CD14-positive monocyte (primary cell): ENCODE measurements around the gene GAPDHS. TPM values are rescaled to one million over a fixed set of nuclear protein-coding genes. Genes with fewer than 3 reads are reported as not detected.
A peak's percentile ranks its signal among the peaks of the same experiment; 100 is the strongest.

Experiments used
- DNase-seq, 3 donors: peaks; one replicate each; pipeline ENCODE4 v3.0.0-alpha.2; 2011 to 2022
- H2AFZ ChIP-seq: 2 replicates; pipeline ENCODE4 v1.6.0; 2012; ENCODE audit warnings: mild to moderate bottlenecking, low read depth, low read length, inconsistent platforms; ENCODE audit not compliant: insufficient read depth, poor library complexity, severe bottlenecking
- H3K27ac ChIP-seq, 2 donors: 1 replicate in 1 of 2; 2 replicates in 1 of 2; pipeline ENCODE4 v1.5.1; 2012 to 2013; ENCODE audit warnings: low read length in 2 of 2, control low read depth in 1 of 2, inconsistent platforms in 1 of 2, low read depth in 1 of 2, mild to moderate bottlenecking in 1 of 2
- H3K27me3 ChIP-seq, 2 donors: one replicate each; pipeline versions ENCODE4 v1.6.0 to v1.6.1; 2011 to 2013; ENCODE audit warnings: low read length in 2 of 2; ENCODE audit not compliant: control insufficient read depth in 2 of 2, insufficient read depth in 2 of 2
- H3K36me3 ChIP-seq, 2 donors: replicated peaks in 1 of 2; 1 replicate in 1 of 2; 2 replicates in 1 of 2; pipeline versions ENCODE4 v1.5.1 to v1.6.1; 2012 to 2013; ENCODE audit warnings: low read length in 2 of 2, control low read depth in 1 of 2, inconsistent platforms in 1 of 2, mild to moderate bottlenecking in 1 of 2; ENCODE audit not compliant: insufficient read depth in 2 of 2, control insufficient read depth in 1 of 2
- H3K4me1 ChIP-seq, 2 donors: 1 replicate in 1 of 2; 2 replicates in 1 of 2; pipeline versions ENCODE4 v1.5.1 to v1.6.1; 2012 to 2013; ENCODE audit warnings: low read length in 2 of 2, control low read depth in 1 of 2, inconsistent platforms in 1 of 2, mild to moderate bottlenecking in 1 of 2, moderate library complexity in 1 of 2; ENCODE audit not compliant: insufficient read depth in 2 of 2, control insufficient read depth in 1 of 2
- H3K4me2 ChIP-seq: replicated peaks from 2 replicates; pipeline ENCODE3; 2012; ENCODE audit warnings: low read length, moderate library complexity, mild to moderate bottlenecking; ENCODE audit not compliant: poor library complexity, severe bottlenecking; ENCODE audit errors: extremely low read depth
- H3K4me3 ChIP-seq, 3 experiments: fragments of 200-600 bp in 1 of 3; sonication (generic) in 1 of 3; replicated peaks in 1 of 3; 1 replicate in 2 of 3; 2 replicates in 1 of 3; pipeline ENCODE4 v1.5.1; 2011 to 2013; ENCODE audit warnings: low read length in 3 of 3, mild to moderate bottlenecking in 3 of 3, control low read depth in 2 of 3, low read depth in 2 of 3, inconsistent platforms in 1 of 3, moderate library complexity in 1 of 3
- H3K79me2 ChIP-seq: 2 replicates; pipeline ENCODE4 v1.6.0; 2012; ENCODE audit warnings: mild to moderate bottlenecking, control low read depth, inconsistent platforms, low read length, moderate library complexity; ENCODE audit not compliant: insufficient read depth
- H3K9ac ChIP-seq: 2 replicates; pipeline ENCODE4 v1.6.0; 2017; ENCODE audit warnings: low read length, mild to moderate bottlenecking; ENCODE audit not compliant: insufficient read depth, poor library complexity, severe bottlenecking
- H3K9me3 ChIP-seq, 2 donors: replicated peaks in 1 of 2; 1 replicate in 1 of 2; 2 replicates in 1 of 2; pipeline versions ENCODE4 v1.5.1 to v1.6.1; 2012 to 2013; ENCODE audit warnings: low read length in 2 of 2, control low read depth in 1 of 2; ENCODE audit not compliant: control insufficient read depth in 1 of 2, insufficient read depth in 1 of 2
- H4K20me1 ChIP-seq: 2 replicates; pipeline ENCODE4 v1.6.0; 2012; ENCODE audit warnings: mild to moderate bottlenecking, low read length, control low read depth, moderate library complexity; ENCODE audit not compliant: insufficient read depth
- H3K27ac Mint-ChIP-seq, 7 donors: one replicate each; pipeline ENCODE4 v1.8.0; 2020; ENCODE audit warnings: mild to moderate bottlenecking in 7 of 7, mixed read lengths in 7 of 7, moderate library complexity in 6 of 7, inconsistent platforms in 2 of 7
- H3K27me3 Mint-ChIP-seq, 3 donors: one replicate each; pipeline ENCODE4 v1.8.0; 2021 to 2022; ENCODE audit warnings: low read depth in 3 of 3, mild to moderate bottlenecking in 3 of 3, mixed read lengths in 3 of 3, moderate library complexity in 3 of 3, inconsistent platforms in 1 of 3
- H3K36me3 Mint-ChIP-seq, 2 donors: one replicate each; pipeline ENCODE4 v1.8.0; 2020; ENCODE audit warnings: mixed read lengths in 2 of 2, inconsistent platforms in 1 of 2, mild to moderate bottlenecking in 1 of 2
- H3K4me1 Mint-ChIP-seq: one replicate; pipeline ENCODE4 v1.8.0; 2020; ENCODE audit warnings: mild to moderate bottlenecking, mixed read lengths
- H3K4me3 Mint-ChIP-seq, 2 donors: one replicate each; pipeline ENCODE4 v1.8.0; 2020; ENCODE audit warnings: mild to moderate bottlenecking in 2 of 2, mixed read lengths in 2 of 2, moderate library complexity in 1 of 2
- H3K9me3 Mint-ChIP-seq, 7 donors: one replicate each; pipeline ENCODE4 v1.8.0; 2020 to 2022; ENCODE audit warnings: mixed read lengths in 7 of 7, mild to moderate bottlenecking in 6 of 7, moderate library complexity in 6 of 7, inconsistent platforms in 2 of 7
- CTCF ChIP-seq: fragments of 200-600 bp; IDR thresholded peaks from one replicate; pipeline ENCODE4 v1.8.0; 2022; ENCODE audit warnings: antibody characterized with exemption, mild to moderate bottlenecking
- WGBS: methylation state at CpG from one replicate; pipeline ENCODE4 v1.1.5; 2013; ENCODE audit warnings: missing lambda C conversion rate; ENCODE audit not compliant: insufficient coverage; 5-methylcytosine and 5-hydroxymethylcytosine counted together
- intact Hi-C, 2 donors: fragments of 100-400 bp; cut with micrococcal nuclease; formaldehyde crosslinking; loops; one replicate each; pipeline versions ENCODE4 v1.15.0 to v1.15.1; 2023
- polyA plus RNA-seq, 3 donors: library from polyadenylated mRNA; depleted of rRNA in 1 of 3; unstranded in 2 of 3; stranded (reverse) in 1 of 3; fragments of 300-500 nt in 2 of 3; fragments of >200 nt in 1 of 3; fragmentation: Illumina TruSeq in 2 of 3; gene quantifications; 1 replicate in 2 of 3; 2 replicates in 1 of 3; pipeline ENCODE4 v1.2.3, GENCODE V29; 2012 to 2021

The GAPDHS gene
- polyA plus RNA-seq, 3 donors = not detected

- Histone ChIP-seq H4K20me1 (no peaks in the 10 kb centered on the region), H3K9ac (no peak overlapping the region), H3K9me3 (no peaks in the 10 kb centered on the region), H3K79me2 (no peaks in the 10 kb centered on the region), H3K4me3 (no peak overlapping the region), H3K36me3 (no peaks in the 10 kb centered on the region), H3K27me3 (no peaks in the 10 kb centered on the region), H3K27ac (no peak overlapping the region), H2AFZ (no peak overlapping the region), H3K4me1 (no peaks in the 10 kb centered on the region), H3K4me2 (no peak overlapping the region)
- TF ChIP-seq CTCF = no peak
- Mint-ChIP-seq H3K9me3 (no peaks in the 10 kb centered on the region), H3K27me3 (peaks cover 5 to 10% (median 8%) of the 10 kb centered on the region in 3 donors), H3K4me1 (peaks cover 2% of the 10 kb centered on the region), H3K36me3 (no peaks in the 10 kb centered on the region), H3K4me3 (no peak overlapping the region), H3K27ac (no peak overlapping the region)
- intact Hi-C loops = no loop called here
- DNase-seq = no peak
- WGBS = 93% methylated on average over 8 of the region's 12 CpGs
Observed at GRCh38 chr19:35522745-35523327, 10.4 kb upstream of the GAPDHS start.

GRCh38 chr19:35524181-35524837, 8.9 kb upstream of the GAPDHS start:
- peak overlapping the region in 1 of 7 donors; percentile 52 for H3K27ac Mint-ChIP-seq
- intact Hi-C loops = no loop called here

More at GRCh38 chr19:35524181-35524837, 8.9 kb upstream of the GAPDHS start:
- Mint-ChIP-seq H3K9me3 (no peaks in the 10 kb centered on the region), H3K27me3 (peaks cover 10 to 14% (median 11%) of the 10 kb centered on the region in 3 donors), H3K4me1 (peaks cover 1% of the 10 kb centered on the region), H3K36me3 (no peaks in the 10 kb centered on the region), H3K4me3 (no peak overlapping the region)
- no peak overlapping the region for H3K27ac ChIP-seq
- no peak overlapping the region for H3K4me3 ChIP-seq
- H3K27me3 ChIP-seq = peaks cover 0 to under 1% of the 10 kb centered on the region in 2 donors
- H3K9me3 ChIP-seq = no peaks in the 10 kb centered on the region
- no peaks in the 10 kb centered on the region for H3K4me1 ChIP-seq
- no peak for DNase-seq
- H3K79me2 ChIP-seq = no peaks in the 10 kb centered on the region
- TF ChIP-seq CTCF = no peak
- WGBS = 86% methylated on average over 10 of the region's 11 CpGs
- H4K20me1 ChIP-seq = no peaks in the 10 kb centered on the region
- H2AFZ ChIP-seq = no peak overlapping the region
- no peak overlapping the region for H3K4me2 ChIP-seq
- H3K36me3 ChIP-seq = no peaks in the 10 kb centered on the region
- no peak overlapping the region for H3K9ac ChIP-seq
